ENCODE measurements around the gene PPP3R1. TPM values are rescaled to one million over a fixed set of nuclear protein-coding genes. Genes with fewer than 3 reads are reported as not detected.
A peak's percentile ranks its signal among the peaks of the same experiment; 100 is the strongest.

The PPP3R1 gene
- polyA plus RNA-seq, 3 donors = 11.3 to 42.4 (median 27.0) TPM

DNA sequence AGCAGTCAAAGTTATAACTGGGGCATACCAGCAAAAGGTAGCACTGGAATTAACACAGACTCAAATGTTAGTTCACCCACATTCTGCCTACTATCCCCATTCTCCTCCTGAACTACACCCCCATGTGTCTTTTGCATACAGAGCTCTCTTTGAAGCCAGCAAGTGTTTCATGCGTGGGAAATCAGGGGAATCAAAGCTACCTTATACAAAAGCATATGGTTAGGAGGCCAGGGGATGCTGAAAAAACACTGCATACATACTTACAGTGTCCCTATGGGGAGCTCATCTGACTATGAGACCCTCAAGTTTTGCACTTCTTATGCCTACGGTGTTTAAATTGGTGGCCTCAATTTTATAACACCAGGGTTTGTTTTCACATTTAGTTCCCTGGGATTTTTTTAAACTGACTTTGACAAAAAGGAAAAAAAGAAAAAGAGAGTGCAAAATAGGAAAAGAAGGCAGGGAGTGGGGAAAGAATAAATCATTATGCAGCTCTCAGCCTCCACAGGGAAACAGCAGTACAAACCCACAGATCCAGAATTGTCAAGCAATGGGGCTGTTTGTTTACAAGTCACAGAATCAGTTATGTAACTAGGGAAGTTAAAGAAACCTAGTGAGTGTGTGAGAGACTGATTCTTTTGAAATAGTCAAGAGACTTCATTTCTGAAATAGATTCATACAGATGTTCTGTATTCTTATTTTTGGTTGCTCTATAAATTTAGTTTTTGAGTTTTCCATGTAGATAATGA is 20.1 kb upstream of the PPP3R1 start:
- H3K27ac ChIP-seq (ENCODE audit: low read depth, low read length) = no peak overlapping the region
- 55 to 75% (median 67%) methylated on average over 2 of the region's 2 CpGs for WGBS, 3 donors

DNA sequence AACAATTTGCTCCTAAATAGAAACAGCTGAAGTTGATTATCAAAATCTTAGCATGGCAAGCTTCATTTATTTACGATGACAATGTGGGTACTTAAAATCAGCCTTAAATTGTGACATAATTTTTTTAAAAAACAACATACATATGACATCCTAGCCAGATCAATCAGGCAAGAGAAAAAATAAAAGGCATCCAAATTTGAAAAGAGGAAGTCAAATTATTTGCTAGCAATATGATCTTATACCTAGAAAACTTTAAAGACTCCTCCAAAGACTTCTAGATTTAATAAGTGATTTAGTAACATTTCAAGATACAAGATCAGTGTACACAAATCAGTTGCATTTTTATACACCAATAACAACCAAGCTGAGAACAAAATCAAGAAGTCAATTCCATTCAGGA is 14.3 kb upstream of the PPP3R1 start:
- 94 to 98% (median 98%) methylated on average over 1 of the region's 1 CpG for WGBS, 3 donors
- H3K27ac ChIP-seq (ENCODE audit: low read depth, low read length) = no peak overlapping the region

- 55 to 74% (median 69%) methylated on average over 2 of the region's 2 CpGs for WGBS, 3 donors
- H3K27ac ChIP-seq (ENCODE audit: low read depth, low read length) = no peak overlapping the region
These were observed 11.3 kb upstream of the PPP3R1 start for GRCh38 chr2:68263632-68264031.

DNA sequence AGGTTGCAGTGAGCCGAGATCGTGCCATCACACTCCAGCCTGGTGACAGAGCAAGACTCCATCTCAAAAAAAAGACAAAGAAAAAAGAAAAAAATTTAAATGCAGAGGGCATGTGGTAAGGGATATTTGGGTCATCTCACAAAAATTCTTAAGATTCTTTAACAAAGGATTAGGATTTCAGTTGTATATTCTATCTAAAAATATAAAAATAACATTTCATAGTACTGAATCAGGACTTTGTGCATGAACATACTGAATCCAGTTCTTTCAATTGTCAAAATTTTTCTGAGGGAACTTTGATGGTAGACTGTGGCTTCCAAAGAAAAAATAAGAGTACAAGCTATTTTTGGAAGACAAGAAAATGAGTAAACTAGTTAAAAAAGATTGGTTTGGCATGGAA is 6.5 kb upstream of the PPP3R1 start:
- 94 to 98% (median 96%) methylated on average over 2 of the region's 2 CpGs for WGBS, 3 donors
- H3K27ac ChIP-seq (ENCODE audit: low read depth, low read length) = no peak overlapping the region

DNA sequence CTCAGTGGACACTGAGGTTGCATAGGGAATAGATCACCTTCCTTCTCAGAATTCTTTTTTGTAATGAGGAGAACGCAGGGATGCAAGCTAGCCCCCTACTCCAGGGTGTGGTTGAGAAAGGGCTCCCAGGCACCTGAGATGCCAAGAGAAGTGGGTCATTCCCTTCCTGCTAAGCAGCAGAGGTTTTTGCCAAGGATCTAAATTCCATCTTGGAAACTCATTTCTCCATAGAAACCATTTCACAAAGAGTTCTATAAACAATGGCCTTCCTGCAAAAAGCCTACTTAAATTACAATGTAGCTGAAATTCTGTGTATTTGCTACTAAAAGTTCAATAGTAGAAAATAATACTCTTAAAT is 3.7 kb upstream of the PPP3R1 start:
- no peak overlapping the region for H3K27ac ChIP-seq (ENCODE audit: low read depth, low read length)

DNA sequence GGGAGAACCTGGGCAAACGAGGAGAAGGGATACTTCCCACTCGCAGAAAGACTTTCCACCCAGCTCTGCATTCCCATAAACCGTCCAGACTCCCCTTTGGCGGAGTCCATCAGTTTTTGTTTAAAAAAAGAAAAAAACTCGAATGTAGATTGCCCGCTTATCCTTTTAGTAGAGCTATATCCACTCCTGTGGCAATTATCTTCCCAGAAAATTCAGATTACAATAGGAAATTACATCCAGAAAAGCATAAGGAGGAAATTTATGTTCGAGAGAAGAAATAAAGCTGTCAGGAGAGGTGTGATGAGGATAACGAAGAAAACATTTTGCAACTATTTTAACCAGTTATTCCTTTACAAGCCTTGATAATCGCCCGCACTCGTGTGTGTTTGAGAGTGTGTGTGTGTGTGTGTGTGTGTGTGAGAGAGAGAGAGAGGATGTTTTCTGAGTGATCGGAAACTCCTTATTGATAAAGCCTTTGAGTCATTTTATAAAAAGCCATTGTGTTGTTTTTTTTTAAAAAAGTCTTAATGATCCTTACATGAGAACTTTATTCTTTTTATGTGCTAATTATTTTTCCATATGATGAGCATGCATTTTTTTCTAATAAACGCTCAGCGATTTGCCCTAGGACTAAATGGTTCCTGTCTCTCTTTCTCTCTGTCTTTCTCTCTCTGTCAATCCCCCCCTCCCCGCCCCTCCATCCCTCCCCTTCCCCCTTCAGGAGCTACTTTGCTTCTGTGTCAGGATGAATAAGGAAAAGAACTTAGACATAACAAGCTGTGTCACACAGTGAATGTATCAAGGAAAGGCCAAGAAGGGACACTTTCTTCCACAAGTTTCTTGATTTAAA is 1.1 kb upstream of the PPP3R1 start:
- peak overlapping the region; percentile 63 for H3K27ac ChIP-seq (ENCODE audit: low read depth, low read length)
- 0 to 1% (median 1%) methylated on average over 15 of the region's 15 CpGs for WGBS, 3 donors

More for the DNA sequence above, 3.7 kb upstream of the PPP3R1 start:
- 83 to 87% (median 86%) methylated on average over 1 of the region's 1 CpG for WGBS, 3 donors

- peak overlapping the region; percentile 100 for H3K27ac ChIP-seq (ENCODE audit: low read depth, low read length)
- 0 to 1% (median 0%) methylated on average over 47 to 78 of the region's 78 CpGs for WGBS, 3 donors
These were observed 405 bp downstream of the PPP3R1 start for GRCh38 chr2:68251855-68252399.

GRCh38 chr2:68251187-68251854 is 1.0 kb downstream of the PPP3R1 start:
- WGBS, 3 donors = 0 to 1% (median 1%) methylated on average over 38 to 41 of the region's 41 CpGs
- H3K27ac ChIP-seq (ENCODE audit: low read depth, low read length) = peak overlapping the region; percentile 100

- H3K27ac ChIP-seq (ENCODE audit: low read depth, low read length) = no peak overlapping the region
- 2 to 4% (median 4%) methylated on average over 15 of the region's 15 CpGs for WGBS, 3 donors
These were observed 1.6 kb downstream of the PPP3R1 start for GRCh38 chr2:68250652-68251186.

DNA sequence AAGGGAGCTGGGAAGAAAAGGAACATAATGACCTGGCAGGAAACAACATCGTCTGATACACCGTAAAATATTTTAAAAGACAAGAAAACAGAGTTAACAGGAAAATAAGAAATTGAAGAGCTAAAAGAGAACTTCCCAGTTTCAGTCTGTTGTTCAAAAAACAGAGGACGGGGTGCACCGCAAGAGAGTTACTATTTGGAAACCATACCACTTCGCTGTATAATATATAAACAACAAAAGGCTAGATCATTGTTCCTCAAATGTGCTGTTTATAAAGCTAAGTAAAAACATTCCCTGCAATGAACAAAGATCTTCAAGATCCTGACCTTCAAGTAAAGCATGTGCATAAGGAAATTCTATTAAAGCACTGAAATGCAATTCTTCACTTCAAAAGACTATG is 2.1 kb downstream of the PPP3R1 start:
- 12 to 18% (median 15%) methylated on average over 5 of the region's 5 CpGs for WGBS, 3 donors
- H3K27ac ChIP-seq (ENCODE audit: low read depth, low read length) = no peak overlapping the region

- H3K27ac ChIP-seq (ENCODE audit: low read depth, low read length) = no peak overlapping the region
- 53 to 65% (median 61%) methylated on average over 2 of the region's 2 CpGs for WGBS, 3 donors
These were observed 3.5 kb downstream of the PPP3R1 start for GRCh38 chr2:68248806-68249205.

GRCh38 chr2:68248361-68248760 is 4.0 kb downstream of the PPP3R1 start:
- 63 to 77% (median 71%) methylated on average over 3 of the region's 3 CpGs for WGBS, 3 donors
- no peak overlapping the region for H3K27ac ChIP-seq (ENCODE audit: low read depth, low read length)

DNA sequence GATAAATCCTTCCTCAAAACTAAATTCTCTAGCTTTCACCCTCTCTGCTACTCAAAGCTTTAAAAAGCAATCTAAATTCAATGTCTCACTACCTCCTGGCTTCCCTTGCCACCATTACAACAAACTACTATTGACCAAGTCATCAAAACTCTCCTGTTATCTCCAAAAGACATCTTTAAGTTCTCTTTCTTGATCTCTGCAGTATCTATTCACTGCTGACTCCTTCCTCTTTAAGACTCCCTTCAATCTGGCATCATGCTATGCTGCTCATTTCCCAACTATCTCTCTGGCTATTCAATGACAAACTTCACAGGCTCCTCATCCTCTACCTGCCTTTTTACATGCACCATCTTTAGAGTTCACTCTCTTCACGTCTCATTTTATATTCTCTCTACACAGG is 5.9 kb downstream of the PPP3R1 start:
- H3K27ac ChIP-seq (ENCODE audit: low read depth, low read length) = no peak overlapping the region
- 76 to 77% (median 77%) methylated on average over 1 of the region's 1 CpG for WGBS, 3 donors

- H3K27ac ChIP-seq (ENCODE audit: low read depth, low read length) = no peak overlapping the region
These were observed 6.7 kb downstream of the PPP3R1 start for GRCh38 chr2:68245672-68246071.

GRCh38 chr2:68245066-68245465 is 7.3 kb downstream of the PPP3R1 start:
- no peak overlapping the region for H3K27ac ChIP-seq (ENCODE audit: low read depth, low read length)
- WGBS, 3 donors = 93 to 98% (median 94%) methylated on average over 4 of the region's 4 CpGs

- WGBS, 3 donors = 61 to 79% (median 63%) methylated on average over 2 of the region's 2 CpGs
- H3K27ac ChIP-seq (ENCODE audit: low read depth, low read length) = no peak overlapping the region
These were observed 7.9 kb downstream of the PPP3R1 start for GRCh38 chr2:68244456-68244855.

GRCh38 chr2:68241732-68242131 is 10.6 kb downstream of the PPP3R1 start:
- WGBS, 3 donors = 94 to 98% (median 95%) methylated on average over 2 of the region's 2 CpGs
- no peak overlapping the region for H3K27ac ChIP-seq (ENCODE audit: low read depth, low read length)

GRCh38 chr2:68240446-68240845 is 11.9 kb downstream of the PPP3R1 start:
- no peak overlapping the region for H3K27ac ChIP-seq (ENCODE audit: low read depth, low read length)
- WGBS, 3 donors = 82 to 87% (median 86%) methylated on average over 4 of the region's 4 CpGs

All from adipose tissue (tissue), 3 donors.